HG02970 (cell line): ENCODE results near the gene OTOP2.

Experiments used
- ATAC-seq: cut with Tn5 transposase; IDR thresholded peaks from one replicate; pipeline ENCODE4 v1.9.1; 2021; ENCODE audit warnings: mild to moderate bottlenecking, moderate library complexity, moderate number of reproducible peaks; ENCODE audit not compliant: unreplicated experiment, low FRiP score

Gene OTOP2, protein sequence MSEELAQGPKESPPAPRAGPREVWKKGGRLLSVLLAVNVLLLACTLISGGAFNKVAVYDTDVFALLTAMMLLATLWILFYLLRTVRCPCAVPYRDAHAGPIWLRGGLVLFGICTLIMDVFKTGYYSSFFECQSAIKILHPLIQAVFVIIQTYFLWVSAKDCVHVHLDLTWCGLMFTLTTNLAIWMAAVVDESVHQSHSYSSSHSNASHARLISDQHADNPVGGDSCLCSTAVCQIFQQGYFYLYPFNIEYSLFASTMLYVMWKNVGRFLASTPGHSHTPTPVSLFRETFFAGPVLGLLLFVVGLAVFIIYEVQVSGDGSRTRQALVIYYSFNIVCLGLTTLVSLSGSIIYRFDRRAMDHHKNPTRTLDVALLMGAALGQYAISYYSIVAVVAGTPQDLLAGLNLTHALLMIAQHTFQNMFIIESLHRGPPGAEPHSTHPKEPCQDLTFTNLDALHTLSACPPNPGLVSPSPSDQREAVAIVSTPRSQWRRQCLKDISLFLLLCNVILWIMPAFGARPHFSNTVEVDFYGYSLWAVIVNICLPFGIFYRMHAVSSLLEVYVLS

DNA sequence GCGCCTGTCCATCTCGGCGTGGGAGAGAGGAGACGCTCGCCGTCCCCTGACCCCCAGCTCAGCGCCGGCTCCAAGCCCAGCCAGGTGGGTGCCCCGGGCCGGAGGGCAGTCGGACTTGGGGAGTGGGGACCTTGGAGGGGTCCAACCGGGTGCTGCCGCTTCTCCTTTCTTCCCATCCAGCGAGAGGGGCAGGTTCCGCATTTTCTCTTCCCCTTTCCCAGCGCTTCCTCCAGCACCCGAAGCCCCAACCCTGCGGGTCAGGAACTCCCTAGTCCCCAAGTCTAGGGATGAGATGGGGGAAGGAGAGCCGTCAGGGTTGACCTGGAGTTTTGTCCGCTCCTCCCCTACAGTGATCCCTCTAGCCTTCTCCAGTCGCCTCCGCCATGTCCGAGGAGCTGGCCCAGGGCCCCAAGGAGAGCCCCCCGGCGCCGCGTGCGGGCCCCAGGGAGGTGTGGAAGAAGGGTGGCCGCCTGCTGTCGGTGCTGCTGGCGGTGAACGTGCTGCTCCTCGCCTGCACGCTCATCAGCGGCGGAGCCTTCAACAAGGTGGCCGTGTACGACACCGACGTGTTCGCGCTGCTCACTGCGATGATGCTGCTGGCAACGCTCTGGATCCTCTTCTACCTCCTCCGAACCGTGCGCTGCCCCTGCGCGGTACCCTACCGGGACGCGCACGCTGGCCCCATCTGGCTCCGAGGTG, at the start of gene OTOP2:
OTOP2 (plus strand) TSS at position 24 of the 699 bp plus-strand sequence; CDS start at position 384, 360 bp downstream.
- no peak for ATAC-seq

DNA sequence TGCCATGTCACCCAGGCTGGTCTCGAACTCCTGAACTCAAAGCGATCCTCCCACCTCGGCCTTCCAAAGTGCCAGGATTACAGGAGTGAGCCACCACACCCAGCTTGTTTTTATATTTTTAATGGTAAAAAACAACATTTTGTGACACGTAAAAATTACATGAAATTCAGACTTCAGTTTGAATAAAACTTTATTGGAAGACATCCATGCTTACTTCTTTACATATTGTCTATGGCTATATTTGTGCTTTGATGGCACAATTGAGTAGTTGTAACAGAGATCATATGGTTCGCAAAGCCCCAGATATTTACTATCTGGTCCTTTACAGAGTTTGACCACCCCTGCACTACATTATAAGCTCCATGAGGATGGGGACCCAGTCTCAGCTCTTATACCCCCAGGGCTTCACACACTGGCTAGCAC, 49.4 kb upstream of the OTOP2 start:
- no peak for ATAC-seq

DNA sequence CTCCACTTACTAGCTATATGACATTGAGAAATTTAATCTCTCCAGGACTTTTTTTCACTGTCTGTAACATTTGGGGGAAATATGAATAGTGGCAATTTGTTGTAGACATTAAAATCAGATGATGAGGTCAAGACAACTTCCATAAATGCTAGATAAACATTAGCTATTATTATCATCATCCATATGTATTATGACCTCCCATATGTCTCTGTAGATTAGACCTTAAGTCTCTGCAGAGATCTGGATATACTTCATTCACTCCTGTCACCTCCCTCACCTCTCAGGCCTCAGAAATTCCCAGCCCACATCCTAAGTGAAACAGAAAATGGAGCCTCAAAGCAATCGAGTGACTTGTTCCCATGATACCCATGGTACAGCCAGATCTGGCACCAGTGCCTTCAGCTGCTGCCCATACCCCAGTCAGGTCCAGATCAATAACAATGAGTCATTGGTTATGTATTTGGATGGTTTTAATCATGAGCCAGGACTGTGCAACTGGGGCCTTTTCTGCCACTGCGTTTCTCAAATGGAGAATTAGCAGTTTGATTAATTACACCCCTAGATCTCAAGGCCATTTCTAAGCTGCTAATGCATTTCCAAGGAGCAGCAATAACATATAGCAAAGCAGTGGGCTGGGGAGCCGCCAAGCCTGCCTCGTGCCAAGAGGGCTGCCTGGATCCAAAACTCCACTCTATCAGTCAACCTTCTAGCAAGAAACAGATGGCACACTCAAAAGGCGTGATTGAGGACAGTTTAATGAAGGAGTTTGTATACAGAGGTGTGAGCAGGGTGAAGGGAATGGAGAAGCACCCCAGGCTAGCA, 48.7 kb upstream of the OTOP2 start:
- no peak for ATAC-seq

DNA sequence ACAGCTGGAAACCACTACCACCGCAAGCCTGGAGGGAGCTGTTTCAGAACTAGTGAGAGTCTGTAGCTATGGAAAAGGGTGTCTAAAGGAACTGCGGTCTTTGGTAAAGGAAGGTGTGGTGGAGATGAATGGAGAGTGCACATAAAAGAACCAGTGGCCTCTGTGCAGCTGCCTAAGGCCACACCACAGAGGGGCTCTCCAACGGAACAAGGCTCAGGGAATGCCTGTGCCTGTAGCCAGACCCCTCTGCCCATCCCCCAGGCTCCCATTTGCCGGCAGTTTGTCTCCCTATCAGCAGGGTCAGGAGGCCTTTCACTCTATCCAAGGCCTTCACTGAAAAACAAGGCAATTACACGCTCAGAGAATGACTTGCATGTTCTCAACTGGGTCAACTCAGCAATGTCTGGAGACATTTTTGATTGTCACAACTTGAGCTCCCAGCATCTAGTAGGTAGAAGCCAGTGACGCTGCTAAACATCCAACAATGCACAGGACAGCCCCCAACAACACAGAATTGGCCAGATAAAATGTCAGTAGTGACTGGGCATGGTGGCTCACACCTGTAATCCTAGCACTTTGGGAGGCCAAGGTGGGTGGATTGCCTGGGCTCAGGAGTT, 48.0 kb upstream of the OTOP2 start:
- ATAC-seq: no peak

- no peak for ATAC-seq
Observed at GRCh38 chr17:74877592-74878548, 46.2 kb upstream of the OTOP2 start.

DNA sequence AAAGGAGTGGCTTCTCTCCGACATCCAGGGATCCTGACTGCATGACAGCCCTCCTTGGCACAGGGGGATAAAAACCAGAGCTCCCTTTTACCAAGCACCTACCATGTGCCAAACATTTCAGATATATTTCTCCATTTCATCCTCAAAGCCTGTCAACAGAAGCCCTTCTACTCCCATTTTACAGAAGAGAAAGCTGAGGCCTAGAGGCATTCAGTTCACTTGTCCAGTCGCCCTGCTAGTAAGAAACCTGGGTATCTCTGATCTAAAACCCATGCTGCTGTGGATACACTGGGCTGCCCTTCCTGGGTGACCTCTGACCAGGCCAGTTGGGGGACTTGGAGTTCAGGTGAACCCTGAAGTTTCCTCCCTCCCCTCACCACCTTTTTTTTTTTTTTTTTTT, 45.4 kb upstream of the OTOP2 start:
- ATAC-seq: no peak

DNA sequence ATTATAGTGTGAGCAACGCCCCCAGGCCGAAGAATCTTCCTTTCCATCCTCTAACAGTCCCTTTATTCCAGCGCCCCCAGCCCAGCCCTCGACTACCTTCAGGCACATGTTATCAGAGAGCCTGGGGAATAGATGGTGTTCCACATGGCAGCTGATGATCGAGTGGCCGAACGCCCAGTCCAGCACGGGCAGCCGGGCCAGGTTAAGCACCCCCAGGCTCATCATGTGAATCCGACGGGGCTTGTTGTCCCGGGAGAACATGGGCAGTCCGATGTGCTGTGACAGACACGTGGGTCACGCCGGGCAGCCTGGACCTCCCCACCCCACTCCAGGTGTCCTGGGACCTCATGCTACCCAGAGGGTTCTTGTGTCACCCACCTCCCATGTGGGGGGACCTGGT, 44.8 kb upstream of the OTOP2 start:
- no peak for ATAC-seq

- ATAC-seq: no peak
Observed at GRCh38 chr17:74881073-74881472, 43.0 kb upstream of the OTOP2 start.

GRCh38 chr17:74882517-74883240, 41.4 kb upstream of the OTOP2 start:
- ATAC-seq: no peak

DNA sequence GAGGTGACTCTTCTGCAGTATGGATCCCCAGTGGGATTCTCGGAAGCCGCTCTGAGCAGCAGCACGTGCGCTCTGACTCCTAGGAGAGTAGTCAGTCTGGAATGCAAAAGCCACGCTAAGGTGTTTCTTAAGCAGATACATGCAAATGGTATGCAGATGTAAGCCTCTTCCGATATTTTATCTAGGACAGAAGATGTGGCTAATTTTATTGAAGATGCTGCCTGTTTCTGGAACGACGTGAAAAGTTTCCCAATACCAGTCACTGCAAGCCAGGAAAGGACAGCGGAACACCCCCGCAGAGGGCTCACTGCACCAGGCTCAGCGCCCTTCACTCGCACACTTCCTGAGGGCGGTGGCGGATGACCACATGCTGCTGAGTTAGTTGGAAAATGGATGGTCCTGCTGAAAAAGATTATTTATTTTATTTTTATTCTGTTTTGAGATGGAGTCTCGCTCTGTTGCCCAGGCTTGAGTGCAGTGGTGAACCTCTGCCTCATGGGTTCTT, 40.8 kb upstream of the OTOP2 start:
- no peak for ATAC-seq

- no peak for ATAC-seq
Observed at GRCh38 chr17:74888469-74888868, 35.6 kb upstream of the OTOP2 start.

GRCh38 chr17:74890554-74890953, 33.5 kb upstream of the OTOP2 start:
- no peak for ATAC-seq

DNA sequence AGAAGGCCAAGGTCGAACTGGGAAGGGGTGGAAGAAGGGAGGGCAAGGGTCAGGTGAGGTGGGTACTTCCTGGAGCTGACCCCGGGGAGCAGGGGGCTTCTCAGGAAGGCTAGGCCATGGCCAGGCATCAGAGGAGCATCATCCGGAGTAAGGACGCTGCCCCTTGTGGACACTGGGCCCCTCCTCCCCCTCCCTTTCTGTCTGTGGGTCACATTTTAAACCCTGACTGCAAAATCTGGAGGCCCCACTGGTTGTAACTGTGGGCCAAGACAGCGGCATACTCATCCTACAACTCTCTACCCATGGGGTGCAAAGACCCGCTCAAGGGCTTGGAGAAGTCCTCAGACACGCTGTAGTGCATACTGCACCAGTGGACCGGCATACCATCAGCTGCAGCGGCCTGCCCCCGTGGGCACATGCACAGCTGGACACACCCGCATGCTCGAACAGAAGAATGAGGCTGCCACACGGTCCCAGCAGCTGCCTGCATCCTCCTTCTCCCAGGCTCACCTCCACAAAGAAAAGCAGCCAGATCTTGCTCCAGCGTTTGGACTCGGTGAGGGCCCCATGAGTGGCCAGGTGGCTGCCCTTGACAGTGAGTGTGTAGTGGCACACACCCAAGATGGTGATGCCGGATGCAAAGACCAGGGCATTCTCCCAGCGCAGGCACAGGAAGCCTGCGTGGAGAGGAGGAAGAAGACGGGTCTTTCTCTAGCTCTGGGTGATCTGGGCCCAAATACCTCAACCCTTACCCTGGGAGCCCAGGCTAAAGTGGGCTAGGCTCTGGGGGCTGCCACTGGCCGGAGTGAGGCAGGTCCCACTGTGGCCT, 31.8 kb upstream of the OTOP2 start:
- ATAC-seq: no peak

- ATAC-seq: no peak
Observed at GRCh38 chr17:74892974-74893911, 30.8 kb upstream of the OTOP2 start, which contains the start of gene FADS6. FADS6 (minus strand) TSS chr17:74893633; CDS start chr17:74893595, 38 bp downstream.

GRCh38 chr17:74893936-74894671, 30.0 kb upstream of the OTOP2 start:
- ATAC-seq: no peak
